NCI-H82 treated with DMSO at 0.1 percent for 48 hours (cell line): Measurements from ENCODE around the gene ERC2.

Experiments used
- DNase-seq: peaks from one replicate; lab custom pipeline; 2025; ENCODE audit not compliant: unreplicated experiment; lab: John Stamatoyannopoulos, UW

ERC2 gene

DNA sequence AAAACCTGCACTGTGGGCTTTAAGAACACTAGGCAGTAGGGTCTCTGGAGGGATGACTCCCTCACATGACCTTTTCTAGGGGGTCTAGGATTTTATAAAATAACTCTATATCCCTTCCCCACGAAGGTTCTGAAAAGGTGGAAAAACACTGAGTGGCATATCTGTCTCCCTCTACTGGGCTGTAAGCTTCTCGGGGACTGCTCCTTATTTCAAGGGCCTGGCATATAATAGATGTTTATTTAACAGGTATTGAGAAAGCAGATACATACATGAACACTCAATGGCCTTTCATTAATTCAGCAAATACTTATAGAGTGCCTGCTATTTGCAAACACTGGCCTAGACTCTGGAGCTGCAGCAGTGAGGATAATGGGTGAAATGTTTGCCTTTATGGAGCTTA is 834.9 kb downstream of the ERC2 start:
- DNase-seq: no peak

DNA sequence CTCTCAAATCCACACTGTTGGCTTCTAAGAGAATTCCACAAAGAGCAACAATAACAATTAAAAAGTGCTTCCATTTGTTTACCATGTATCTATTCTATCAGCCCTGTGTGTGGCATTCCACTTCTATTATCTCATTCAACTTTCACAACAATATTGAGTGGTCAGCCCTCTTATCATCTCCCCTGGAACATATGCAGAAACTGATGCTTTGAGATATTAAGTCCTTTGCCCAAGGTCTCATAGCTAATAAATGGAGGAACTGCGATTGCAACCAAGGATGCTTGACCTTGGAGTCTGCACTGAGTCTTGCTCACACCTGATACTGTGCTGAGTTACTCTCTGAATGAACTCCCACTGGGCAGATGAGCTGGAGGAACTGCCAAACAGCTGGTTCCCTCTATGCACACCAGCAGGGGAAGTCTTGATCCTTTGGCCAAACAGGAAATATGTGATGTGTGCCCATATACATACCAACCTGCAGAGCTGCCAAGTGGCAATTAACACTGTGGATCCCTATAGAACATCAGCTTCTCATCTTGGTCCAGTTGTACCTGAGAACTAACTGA is 836.4 kb downstream of the ERC2 start:
- no peak for DNase-seq

DNA sequence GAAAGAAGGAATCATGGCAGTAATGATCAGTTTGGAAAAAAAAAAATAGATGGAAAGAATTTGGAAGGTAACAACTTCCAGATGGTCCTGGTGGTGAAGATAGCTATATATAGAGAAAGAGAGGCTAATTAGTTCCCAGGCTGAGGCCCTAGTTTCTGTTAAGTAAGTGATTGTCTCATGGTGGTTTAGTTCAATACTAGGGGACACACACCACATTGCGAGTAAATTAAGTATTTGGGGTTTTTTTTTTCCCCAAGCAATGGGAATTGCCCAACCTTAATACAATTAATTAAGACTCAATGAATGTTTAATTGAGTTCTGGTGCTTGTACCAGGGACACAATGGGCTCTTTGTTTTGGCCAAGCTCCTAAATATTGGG is 837.4 kb downstream of the ERC2 start:
- no peak for DNase-seq

DNA sequence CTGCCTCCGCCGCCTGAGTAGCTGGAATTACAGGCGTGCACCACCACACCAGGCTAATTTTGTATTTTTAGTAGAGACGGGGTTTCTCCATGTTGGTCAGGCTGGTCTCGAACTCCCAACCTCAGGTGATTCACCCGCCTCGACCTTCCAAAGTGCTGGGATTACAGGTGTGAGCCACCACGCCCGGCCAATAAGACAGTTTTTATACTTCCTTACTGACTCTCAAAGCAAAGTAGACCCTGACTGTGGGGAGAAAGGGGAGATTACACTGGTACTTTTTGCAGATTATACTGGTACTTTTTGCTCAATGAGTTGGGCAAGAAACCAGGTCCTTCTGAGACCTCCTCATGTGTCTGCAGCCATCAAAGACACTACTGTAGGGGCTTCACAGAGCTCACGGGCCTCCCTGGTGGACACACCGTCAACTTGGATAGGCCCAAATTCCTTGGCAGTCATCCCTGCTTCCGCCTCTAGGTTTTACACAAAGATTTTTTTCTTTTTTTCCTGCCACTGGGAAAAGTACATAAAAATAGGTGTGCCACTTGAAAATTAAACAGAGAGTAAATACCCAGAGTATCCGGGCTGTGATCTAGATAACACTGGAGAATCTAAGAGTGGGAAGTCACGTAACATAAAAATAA is 837.9 kb downstream of the ERC2 start:
- DNase-seq: no peak

DNA sequence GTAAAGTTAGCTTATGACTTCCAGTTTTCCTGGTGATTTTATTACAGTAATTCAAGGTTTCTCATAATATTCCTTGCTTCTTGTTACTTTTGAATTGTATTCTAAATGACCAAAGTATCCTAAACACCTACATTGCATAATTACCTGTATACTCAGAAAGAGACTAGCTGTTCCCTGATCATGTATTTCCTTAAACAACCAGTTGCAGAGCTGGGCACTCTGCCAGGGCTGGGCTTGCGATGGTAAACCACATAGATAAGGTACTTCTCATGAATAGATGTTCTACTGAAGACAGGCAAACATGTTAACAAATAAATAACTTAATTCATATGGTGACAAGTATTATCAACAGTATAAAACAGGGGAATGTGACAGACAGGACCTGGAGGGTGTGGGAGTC is 838.8 kb downstream of the ERC2 start:
- no peak for DNase-seq

DNA sequence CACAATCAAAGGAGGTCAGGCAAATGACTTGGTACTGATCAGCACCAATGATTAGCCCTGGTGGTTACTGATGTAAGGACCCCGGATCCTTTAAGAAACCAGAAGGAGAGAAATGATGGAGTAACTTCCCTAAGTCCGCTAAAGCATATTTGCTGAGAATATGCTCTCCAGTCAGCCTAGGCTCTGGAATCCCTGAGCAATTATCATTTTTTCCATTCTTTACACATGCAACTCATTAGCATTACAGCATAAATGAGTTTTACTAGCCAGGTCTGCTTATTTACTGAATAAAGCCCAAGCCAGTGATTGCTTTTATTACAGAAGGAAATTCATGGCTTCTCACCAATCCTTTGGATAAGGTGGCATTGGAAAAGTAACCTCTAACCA is 842.0 kb downstream of the ERC2 start:
- DNase-seq: no peak

DNA sequence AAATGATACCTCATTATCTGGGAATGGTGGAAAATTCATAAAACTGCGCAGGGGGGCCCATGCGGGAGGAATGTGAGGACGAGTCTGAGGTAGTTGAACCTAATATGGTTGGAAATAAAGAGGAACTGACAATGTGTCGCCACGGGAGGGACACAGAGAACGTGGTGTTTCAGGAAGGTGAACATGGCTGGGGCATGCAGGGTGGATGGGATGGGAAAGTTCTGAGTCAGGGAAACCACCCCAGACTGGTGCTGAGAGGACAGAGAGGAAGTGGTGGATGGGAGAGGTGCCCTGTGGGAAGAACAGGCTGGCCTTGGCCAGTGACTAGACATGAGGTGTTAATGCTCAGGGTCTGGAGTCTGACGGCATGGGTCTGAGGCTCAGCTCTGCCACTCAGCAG is 844.0 kb downstream of the ERC2 start:
- DNase-seq: no peak

DNA sequence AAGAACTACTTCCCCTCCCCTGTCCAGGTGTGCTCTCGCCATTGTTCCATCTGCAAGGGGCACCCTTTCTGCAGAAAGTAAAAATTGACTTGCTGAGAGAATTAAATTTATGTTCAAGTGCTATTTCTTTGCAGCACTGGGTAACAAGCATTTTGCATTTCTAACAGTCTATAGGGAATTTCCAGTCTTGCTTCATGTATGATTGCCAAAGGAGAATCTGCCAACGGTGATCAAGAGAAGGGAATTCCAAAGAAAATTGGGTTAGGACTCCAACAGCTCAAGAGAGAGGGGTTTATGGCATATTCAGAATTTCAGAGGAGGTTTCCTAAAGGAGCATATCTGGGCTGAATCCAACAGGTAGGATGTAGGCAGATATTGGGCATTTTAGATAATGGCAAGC is 844.5 kb downstream of the ERC2 start:
- DNase-seq: no peak

DNA sequence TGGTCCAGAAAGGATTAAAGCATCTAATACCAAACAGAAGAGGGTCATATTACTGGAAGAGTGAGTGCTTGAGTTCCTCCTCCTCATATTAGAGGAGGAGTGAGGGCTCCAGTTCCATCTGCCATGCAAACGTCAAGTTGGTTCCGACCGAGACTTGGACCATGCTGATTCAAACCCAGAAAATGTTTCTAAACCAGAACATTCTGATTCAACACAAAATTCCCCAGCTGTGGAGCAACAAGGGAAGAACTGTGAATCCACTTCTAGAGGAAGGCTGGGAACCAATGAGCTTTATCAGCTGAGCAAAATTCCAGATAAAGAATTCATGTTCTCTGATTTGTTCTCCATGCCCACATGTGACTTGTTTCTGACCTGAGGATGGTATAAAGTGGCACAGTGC is 845.5 kb downstream of the ERC2 start:
- DNase-seq: peak; percentile 10

DNA sequence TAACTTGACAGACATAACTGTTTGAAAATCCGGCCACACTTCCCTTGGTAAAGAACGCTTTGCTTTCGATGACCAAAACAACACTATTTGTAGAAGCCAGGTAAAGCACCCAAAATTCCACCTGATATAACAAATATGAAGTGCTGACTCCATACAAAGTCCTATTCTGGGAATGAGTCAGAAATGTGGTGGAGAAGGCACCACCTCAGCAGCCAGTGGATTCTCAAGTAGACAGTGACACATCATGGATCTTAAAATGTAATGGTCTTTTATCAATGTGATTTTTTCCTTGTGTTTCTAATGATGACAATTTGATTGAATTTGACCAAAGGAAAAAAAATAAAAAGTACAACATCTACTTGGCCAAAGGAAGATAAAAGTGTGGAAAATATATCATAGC is 846.2 kb downstream of the ERC2 start:
- no peak for DNase-seq

DNA sequence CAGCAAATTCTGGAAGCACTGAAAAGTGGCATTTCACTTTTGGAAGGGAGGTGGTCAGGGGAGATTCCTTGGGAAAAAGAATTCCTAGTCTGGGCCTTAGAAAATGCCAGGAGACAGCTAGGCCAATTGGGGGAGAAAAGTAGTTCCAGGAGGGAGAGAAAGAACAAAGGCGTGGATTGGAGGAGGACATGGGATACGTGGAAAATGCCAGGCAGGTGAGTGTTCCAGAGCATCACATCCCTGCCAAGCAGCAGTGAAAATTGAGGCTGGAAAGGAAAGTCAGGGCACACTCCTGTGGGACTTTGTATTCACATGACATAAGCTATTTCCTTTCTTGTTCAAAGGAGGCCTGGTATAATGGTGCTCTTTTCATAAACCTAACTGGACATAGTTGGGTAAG is 846.6 kb downstream of the ERC2 start:
- DNase-seq: no peak

DNA sequence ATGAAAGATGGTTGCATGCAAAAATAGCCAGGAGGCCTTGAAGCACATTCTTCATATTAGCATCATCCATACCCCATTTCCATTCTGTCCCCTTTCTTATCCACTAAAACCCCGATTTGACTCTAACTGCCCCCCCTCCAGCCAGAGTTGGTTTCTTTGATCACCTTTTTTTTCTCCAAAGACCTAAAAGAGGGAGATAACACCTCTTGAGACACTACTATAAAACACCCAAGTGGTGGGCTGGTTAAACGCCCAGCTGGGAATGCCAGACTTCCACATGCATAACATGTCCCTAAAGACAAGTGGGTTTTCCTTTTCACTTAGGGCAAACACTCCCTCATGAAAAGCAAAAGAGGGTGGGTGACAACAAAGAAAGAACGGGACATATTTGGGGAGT is 847.2 kb downstream of the ERC2 start:
- no peak for DNase-seq

DNA sequence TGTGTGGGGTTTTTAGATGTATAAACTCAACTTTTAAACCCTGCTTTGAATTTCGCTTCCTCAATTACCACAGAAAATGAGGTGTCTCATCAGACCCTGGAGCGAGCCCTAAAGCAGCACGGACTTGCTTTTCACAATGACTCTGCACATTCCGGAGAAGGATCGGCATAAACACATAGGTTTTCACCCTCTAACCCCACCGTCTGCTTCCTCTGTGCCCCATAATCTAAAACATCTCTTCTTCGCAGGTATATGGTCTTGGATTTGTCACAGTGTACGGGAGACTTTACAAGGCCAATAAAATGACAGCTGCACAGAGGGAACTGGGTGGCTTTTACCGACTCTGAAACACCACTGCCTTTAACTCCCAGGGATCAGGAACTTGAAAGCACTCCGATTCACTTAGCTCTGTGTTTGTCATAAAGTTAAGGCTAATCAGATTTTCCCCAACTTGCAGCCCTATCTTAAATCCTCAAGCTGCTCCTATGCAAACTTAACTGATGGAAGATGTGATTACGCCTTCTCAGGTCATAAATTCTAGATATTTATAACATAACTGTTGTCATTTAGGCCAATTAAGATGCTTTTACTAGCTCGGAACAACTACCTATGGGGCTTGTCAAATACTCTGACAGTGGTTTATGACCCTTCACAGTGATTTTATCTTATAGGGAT is 847.8 kb downstream of the ERC2 start:
- peak; percentile 87 for DNase-seq

DNA sequence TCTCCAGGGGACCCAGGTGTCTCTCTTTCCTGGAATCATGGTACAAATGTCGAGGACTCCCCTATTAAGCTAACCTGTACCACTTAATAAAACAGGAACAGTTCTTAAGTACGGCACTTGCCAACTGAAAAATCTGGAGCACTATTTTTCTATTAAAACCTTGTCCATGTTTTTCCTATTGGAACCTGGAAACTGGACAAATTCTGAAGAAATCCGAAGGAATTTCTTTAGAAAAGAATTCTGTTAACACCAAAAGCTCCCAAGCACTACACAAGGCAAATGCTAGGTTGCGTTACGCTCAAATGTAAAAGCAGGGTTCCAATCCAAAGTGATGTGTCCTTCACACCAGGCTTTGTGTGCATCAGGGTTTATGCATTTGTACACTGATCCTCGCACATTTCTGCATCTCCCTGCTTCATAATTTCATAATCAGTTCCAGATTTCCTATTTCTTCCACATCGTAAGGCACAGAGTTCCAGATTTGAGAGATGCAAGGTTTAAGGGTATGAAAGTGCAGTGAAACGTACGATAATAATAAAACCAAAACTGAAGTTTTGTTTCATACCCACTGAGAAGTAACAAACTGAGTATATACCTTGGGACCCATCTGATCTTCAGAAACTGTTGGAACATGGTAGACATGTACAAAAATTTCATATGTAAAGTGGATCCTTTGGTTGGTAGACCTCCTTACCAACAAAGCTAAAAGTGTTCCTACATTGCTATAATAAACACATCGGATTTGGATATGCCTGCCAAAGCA is 849.0 kb downstream of the ERC2 start:
- DNase-seq: no peak

DNA sequence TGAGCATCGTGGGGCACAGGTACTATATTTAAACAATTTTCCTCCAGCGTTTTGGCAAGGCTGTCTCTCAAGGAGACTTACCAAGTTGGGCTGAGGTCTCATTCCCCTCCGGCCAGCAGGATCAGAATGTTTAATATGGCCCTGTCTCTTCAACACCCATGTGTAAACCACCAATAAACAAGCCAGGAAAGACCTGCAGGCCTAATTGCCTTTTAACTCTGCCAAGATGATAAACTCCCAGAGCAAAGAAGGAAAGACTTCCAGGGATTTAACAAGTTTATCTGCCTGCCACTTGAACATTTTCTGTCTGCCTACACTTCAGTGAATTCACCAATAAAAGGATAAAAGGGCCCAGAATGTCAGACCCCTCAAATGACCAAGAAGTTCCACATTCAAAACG is 850.9 kb downstream of the ERC2 start:
- DNase-seq: no peak

DNA sequence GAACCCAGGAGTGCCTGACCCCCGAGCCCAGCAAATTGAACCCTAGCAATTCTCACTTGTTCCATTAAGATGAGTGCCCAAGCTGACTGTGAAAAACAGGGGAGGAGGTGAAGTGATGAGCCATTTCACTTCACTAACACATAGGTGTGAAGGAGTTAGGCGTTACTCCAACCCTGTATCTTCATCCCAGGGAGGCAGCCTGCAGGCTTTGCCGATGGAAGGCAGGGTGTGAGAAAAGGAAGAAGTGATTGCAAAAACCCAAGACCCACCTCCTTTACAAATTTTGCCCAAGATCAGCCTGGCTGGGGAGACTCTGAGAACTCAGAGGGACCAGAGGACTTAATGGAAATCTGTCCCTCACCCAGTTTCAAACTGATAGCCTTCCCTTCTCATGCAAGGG is 851.5 kb downstream of the ERC2 start:
- no peak for DNase-seq

DNA sequence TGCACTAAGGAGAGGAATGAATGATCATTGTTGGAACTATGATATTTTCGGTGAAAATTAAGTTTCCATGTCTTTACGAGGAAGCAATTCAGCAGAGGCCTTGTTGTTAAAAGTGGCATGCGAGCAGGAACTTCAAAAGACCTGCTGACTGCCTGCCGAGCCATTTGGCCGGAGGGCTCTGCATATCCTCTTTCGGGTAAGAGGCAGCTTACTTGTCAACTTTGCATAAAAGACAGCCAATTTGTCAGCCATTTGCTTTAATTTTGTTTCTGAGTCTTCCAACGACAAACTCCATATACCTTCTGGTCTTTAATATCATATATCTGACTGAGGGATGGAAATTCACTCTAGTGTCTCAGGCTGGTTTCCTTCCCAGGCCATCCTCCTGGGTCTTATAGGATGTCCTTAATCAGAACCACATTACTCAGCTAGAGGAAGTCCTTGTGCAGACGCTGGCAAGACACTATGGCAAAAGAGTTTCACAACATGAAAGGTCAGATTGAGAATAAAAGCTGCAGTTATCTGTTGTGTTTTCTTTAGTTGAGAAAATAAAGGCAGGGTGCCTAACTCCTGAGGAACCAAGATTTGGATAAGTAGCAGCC is 852.5 kb downstream of the ERC2 start:
- DNase-seq: no peak

DNA sequence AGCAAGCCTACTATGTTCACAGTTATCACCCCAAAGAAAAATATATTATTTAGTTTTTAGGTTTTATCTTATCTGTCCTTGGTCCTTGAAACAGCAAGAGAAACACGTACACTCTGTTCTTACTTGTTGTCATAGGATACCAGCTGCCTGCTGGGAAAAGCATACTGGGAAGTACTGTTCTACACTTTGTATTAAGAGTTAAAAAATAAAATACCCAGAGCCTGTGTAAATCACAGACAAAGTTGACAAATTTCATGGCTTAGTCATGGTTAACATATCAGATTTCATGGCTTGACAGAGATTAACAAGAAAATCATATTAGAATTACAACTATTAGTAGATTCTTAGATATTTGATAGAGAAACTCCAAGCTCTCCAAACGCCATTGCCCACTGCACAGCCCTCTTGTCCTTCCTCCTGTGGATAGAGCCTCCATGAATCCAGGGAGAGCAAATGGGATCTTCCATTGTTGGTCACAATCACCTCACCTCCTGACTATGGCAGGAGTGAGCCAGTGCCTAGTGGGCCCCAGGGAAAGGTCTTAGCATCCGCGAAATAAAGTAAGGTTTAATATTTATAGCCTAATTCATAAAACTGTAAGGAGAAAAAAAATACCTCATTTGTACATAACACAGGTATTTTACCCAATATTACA is 853.1 kb downstream of the ERC2 start:
- no peak for DNase-seq

DNA sequence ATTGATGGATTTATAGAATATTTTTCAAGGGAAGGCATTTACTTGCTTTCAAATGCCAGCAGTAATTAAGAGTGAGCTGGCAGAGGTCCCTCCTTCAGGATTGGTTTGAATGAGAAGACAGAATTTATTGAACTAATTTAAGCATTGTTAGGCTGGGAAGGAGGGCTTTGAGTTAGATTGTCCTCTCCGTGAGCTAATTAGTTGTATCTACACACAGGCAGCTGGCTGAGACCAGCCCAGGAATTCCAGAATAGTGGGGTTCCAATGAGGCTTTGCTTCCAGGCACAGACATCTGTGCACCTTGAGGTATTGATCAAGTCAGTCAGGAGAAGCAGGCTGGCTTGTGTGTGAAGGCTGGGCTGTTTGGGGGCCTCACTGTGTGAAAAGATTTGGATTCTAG is 857.1 kb downstream of the ERC2 start:
- no peak for DNase-seq

DNA sequence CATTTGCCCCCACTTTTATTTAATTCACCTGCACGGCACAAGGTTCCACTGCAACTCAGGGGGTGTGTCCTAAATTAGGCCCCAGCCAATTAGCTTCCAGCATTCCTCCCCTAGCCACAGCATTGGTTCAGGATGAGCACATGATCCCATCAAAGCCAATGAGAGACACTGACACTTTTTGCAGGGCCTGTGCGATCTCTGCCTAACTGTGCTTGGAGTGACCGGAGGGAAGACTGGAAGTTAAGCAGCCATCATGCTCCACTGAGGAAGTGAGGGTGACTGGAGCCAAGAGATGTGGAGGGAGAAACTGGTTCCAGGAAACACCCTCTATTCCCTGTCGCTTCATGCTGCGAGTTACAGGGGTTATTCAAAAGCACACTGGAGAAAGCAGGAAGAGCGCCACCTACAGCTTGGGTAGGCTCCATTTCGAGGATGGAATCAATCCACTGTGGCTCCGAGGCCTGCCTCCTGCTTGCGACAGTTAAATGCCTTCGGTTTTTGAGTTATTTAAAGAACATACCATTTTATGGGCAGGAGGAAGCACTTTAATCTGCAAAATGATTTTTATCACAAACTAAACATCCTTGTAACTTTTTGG is 858.9 kb downstream of the ERC2 start:
- no peak for DNase-seq
